B cell (primary cell): ENCODE results near the gene TEX11.

Source experiments
- EZH2 ChIP-seq: IDR thresholded peaks from 2 replicates; pipeline ENCODE4 v1.6.1; 2012; ENCODE audit warnings: borderline replicate concordance, low read depth, mild to moderate bottlenecking, moderate library complexity, low read length; ENCODE audit not compliant: insufficient read depth, poor library complexity, severe bottlenecking
- TF ChIP-seq, protein P1 (sequence below): fragments of 200-600 bp; IDR thresholded peaks from one replicate; pipeline ENCODE4 v1.8.0; 2022; ENCODE audit warnings: antibody characterized with exemption, mild to moderate bottlenecking

DNA sequence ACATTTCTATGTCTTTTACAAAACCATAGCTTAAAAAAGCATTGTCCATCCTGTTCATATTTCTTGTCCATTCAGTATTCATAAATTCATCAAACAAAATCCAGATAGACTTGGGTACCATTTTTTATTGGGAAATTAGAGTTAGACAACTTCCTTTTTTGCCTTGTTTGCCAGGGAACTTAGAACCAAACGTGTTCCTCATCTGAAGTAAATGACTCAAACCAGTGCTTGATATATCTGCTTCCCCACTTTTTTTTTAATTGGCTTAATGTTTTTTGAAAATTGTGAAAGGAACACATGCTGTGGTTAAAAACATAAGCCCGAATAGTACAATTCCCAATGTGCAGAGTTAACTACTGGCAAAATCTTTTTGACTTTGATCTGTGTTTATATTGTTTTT lies 419.7 kb downstream of the TEX11 start:
- TF ChIP-seq, protein P1, sequence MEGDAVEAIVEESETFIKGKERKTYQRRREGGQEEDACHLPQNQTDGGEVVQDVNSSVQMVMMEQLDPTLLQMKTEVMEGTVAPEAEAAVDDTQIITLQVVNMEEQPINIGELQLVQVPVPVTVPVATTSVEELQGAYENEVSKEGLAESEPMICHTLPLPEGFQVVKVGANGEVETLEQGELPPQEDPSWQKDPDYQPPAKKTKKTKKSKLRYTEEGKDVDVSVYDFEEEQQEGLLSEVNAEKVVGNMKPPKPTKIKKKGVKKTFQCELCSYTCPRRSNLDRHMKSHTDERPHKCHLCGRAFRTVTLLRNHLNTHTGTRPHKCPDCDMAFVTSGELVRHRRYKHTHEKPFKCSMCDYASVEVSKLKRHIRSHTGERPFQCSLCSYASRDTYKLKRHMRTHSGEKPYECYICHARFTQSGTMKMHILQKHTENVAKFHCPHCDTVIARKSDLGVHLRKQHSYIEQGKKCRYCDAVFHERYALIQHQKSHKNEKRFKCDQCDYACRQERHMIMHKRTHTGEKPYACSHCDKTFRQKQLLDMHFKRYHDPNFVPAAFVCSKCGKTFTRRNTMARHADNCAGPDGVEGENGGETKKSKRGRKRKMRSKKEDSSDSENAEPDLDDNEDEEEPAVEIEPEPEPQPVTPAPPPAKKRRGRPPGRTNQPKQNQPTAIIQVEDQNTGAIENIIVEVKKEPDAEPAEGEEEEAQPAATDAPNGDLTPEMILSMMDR = no peak
- TF ChIP-seq EZH2 = no peak
